Mesenchymal stem cell (in vitro differentiated cells and primary cell): ENCODE data around the gene FOXN3.

ENCODE experiments used
- DNase-seq: peaks from one replicate; pipeline ENCODE4 v3.0.0-alpha.2; 2013
- H2AFZ ChIP-seq: one replicate; pipeline ENCODE4 v1.6.1; 2013; ENCODE audit warnings: low read depth, mild to moderate bottlenecking, control low read depth, inconsistent platforms, low read length, moderate library complexity
- H2AK5ac ChIP-seq: 2 replicates; pipeline ENCODE4 v1.6.1; 2013; ENCODE audit warnings: low read length, moderate library complexity, mild to moderate bottlenecking, inconsistent platforms; ENCODE audit not compliant: severe bottlenecking
- H2BK120ac ChIP-seq: one replicate; pipeline ENCODE4 v1.6.1; 2013; ENCODE audit warnings: low read depth, mild to moderate bottlenecking, inconsistent platforms, low read length, moderate library complexity
- H2BK12ac ChIP-seq, 2 experiments: one replicate each; pipeline ENCODE4 v1.6.1; 2013; ENCODE audit warnings: inconsistent platforms in 2 of 2, low read length in 2 of 2, mild to moderate bottlenecking in 2 of 2, moderate library complexity in 2 of 2, control low read depth in 1 of 2
- H2BK15ac ChIP-seq: one replicate; pipeline ENCODE4 v1.6.1; 2013; ENCODE audit warnings: mild to moderate bottlenecking, low read depth, inconsistent platforms; ENCODE audit not compliant: poor library complexity, severe bottlenecking
- H2BK5ac ChIP-seq: 2 replicates; pipeline ENCODE4 v1.6.1; 2013; ENCODE audit warnings: low read depth, mild to moderate bottlenecking, low read length, control low read depth, inconsistent platforms; ENCODE audit not compliant: poor library complexity, severe bottlenecking
- H3K14ac ChIP-seq, 2 experiments: one replicate each; pipeline ENCODE4 v1.6.1; 2013; ENCODE audit warnings: inconsistent platforms in 2 of 2, low read length in 2 of 2, control low read depth in 1 of 2, mild to moderate bottlenecking in 1 of 2, moderate library complexity in 1 of 2
- H3K18ac ChIP-seq, 2 experiments: one replicate each; pipeline ENCODE4 v1.6.1; 2013; ENCODE audit warnings: inconsistent platforms in 2 of 2, low read length in 2 of 2, control low read depth in 1 of 2, low read depth in 1 of 2, mild to moderate bottlenecking in 1 of 2
- H3K23ac ChIP-seq, 2 experiments: one replicate each; pipeline ENCODE4 v1.6.1; 2013; ENCODE audit warnings: inconsistent platforms in 2 of 2, low read length in 2 of 2, mild to moderate bottlenecking in 2 of 2, moderate library complexity in 2 of 2, control low read depth in 1 of 2
- H3K27ac ChIP-seq: 2 replicates; pipeline ENCODE4 v1.5.1; 2013; ENCODE audit warnings: mild to moderate bottlenecking, moderate library complexity, low read length, control low read depth, inconsistent platforms; ENCODE audit not compliant: poor library complexity, severe bottlenecking
- H3K27me3 ChIP-seq, 2 experiments: 2 replicates each; pipeline versions ENCODE4 v1.6.1 to v1.7.0; 2013; ENCODE audit warnings: low read length in 2 of 2, mild to moderate bottlenecking in 2 of 2, moderate library complexity in 2 of 2, control low read depth in 1 of 2, inconsistent platforms in 1 of 2; ENCODE audit not compliant: control insufficient read depth in 1 of 2, insufficient read depth in 1 of 2
- H3K36me3 ChIP-seq, 2 experiments: 2 replicates each; pipeline versions ENCODE4 v1.6.1 to v1.7.0; 2013; ENCODE audit warnings: low read length in 2 of 2, control low read depth in 1 of 2, inconsistent platforms in 1 of 2, low read depth in 1 of 2, mild to moderate bottlenecking in 1 of 2; ENCODE audit not compliant: insufficient read depth in 2 of 2, control insufficient read depth in 1 of 2
- H3K4ac ChIP-seq, 2 experiments: one replicate each; pipeline ENCODE4 v1.6.1; 2013; ENCODE audit warnings: inconsistent platforms in 2 of 2, low read length in 2 of 2, mild to moderate bottlenecking in 2 of 2, moderate library complexity in 2 of 2, control low read depth in 1 of 2, low read depth in 1 of 2
- H3K4me1 ChIP-seq: 2 replicates; pipeline ENCODE4 v1.6.1; 2013; ENCODE audit warnings: low read depth, low read length, control low read depth; ENCODE audit not compliant: control insufficient read depth, insufficient read depth
- H3K4me2 ChIP-seq: 2 replicates; pipeline ENCODE4 v1.6.1; 2013; ENCODE audit warnings: low read length, mild to moderate bottlenecking, inconsistent platforms; ENCODE audit not compliant: poor library complexity, severe bottlenecking
- H3K4me3 ChIP-seq, 2 experiments: 2 replicates each; pipeline versions ENCODE4 v1.5.1 to v1.7.0; 2013; ENCODE audit warnings: low read length in 2 of 2, mild to moderate bottlenecking in 2 of 2, control low read depth in 1 of 2, low read depth in 1 of 2; ENCODE audit not compliant: insufficient read depth in 1 of 2
- H3K79me1 ChIP-seq: replicated peaks from 2 replicates; pipeline ENCODE4 v1.6.1; 2013; ENCODE audit warnings: mild to moderate bottlenecking, control low read depth, low read length, inconsistent platforms; ENCODE audit not compliant: poor library complexity, severe bottlenecking
- H3K9ac ChIP-seq: 2 replicates; pipeline ENCODE4 v1.7.0; 2013; ENCODE audit warnings: mild to moderate bottlenecking, low read length, moderate library complexity
- H3K9me3 ChIP-seq: 2 replicates; pipeline ENCODE4 v1.7.0; 2013; ENCODE audit warnings: mild to moderate bottlenecking, low read length; ENCODE audit not compliant: control insufficient read depth
- H4K8ac ChIP-seq: one replicate; pipeline ENCODE4 v1.6.1; 2013; ENCODE audit warnings: inconsistent platforms, mild to moderate bottlenecking, low read length, moderate library complexity
- H4K91ac ChIP-seq: one replicate; pipeline ENCODE4 v1.6.1; 2013; ENCODE audit warnings: mild to moderate bottlenecking, low read length, inconsistent platforms
- WGBS: methylation state at CpG from one replicate; pipeline ENCODE4 v1.1.7; 2013; ENCODE audit warnings: mixed read lengths; 5-methylcytosine and 5-hydroxymethylcytosine counted together

The FOXN3 gene

DNA sequence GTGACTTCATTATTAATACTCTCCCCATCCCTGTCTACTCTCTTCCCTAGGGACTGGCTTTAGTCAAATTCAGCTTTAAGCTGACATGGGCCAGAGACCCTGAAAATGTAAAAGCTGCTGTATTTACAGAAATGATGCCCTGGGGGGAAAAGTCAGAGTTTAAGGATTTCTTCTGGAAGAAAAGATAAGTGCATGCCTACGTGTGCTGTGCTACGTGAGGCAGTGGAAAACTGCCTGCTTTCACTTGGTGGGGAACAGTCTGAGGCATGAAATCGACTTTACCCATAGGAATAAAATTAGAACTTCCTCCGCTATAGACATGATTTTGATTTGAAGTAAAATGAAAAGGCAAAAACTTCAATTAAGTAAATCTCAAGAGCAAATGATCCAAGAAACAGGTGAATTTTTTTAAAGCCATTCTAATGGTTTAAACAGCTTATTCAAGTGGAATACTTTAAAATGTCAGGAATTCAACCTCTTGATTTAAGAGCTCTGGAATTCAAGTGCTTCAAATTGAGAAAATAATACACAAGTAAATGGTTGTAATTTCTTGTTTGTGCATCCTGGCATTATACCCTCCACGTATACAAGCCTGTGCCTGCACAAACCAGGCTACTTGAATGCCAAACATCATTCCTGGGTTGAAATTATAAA lies 168.5 kb downstream of the FOXN3 start:
- H2AK5ac ChIP-seq: peak overlapping the region; percentile 27

DNA sequence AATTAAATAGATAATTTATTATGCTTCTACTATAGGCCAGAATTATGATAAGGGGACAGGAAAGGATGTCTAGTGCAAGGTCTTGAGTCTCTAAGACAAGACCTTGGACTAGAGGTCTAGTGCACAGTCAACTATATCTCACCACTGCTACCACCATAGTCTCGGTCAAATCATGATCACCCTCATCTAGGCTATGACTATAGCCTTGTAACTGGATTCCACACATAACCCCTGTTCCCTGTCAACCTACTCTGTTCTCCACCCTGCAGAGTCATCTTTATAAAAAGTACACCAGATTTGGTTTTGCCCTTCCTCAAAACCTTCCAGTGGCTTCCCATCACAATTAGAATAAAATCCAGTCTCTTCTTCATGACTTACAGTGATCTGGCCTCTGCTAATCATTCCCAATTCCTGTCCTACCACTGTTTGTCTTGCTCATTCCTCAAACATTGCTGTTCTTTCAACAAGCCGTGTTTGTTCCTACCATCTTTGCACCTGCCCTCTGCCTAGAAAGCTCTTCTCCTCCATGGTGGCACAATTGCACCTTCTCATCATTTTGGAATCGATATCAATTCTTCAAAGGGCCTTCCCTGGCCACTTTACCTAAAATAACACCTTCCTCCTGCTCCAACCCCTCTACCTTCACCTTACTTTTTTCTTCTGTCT lies 169.4 kb downstream of the FOXN3 start:
- no peak overlapping the region for H2BK120ac ChIP-seq
- peaks cover 28% of the 10 kb centered on the region for H3K79me1 ChIP-seq

More for the DNA sequence above, 168.5 kb downstream of the FOXN3 start:
- Histone ChIP-seq H2BK5ac (peak overlapping the region; percentile 37), H3K23ac (no peak overlapping the region), H2BK120ac (no peak overlapping the region), H3K18ac (no peak overlapping the region), H4K8ac (no peak overlapping the region), H3K9me3 (no peaks in the 10 kb centered on the region), H2BK12ac (no peak overlapping the region), H3K27me3 (no peaks in the 10 kb centered on the region), H3K4me1 (peaks cover 13% of the 10 kb centered on the region), H3K9ac (no peak overlapping the region), H3K27ac (peak overlapping the region; percentile 73), H3K4me2 (no peak overlapping the region), H3K79me1 (peaks cover 28% of the 10 kb centered on the region), H4K91ac (no peak overlapping the region), H3K36me3 (peaks cover 2 to 6% of the 10 kb centered on the region in 2 experiments), H3K14ac (no peak overlapping the region), H3K4ac (no peak overlapping the region), H2AFZ (no peak overlapping the region), H3K4me3 (no peak overlapping the region), H2BK15ac (no peak overlapping the region)
- WGBS: 62% methylated on average over 2 of the region's 5 CpGs
- DNase-seq: no peak

DNA sequence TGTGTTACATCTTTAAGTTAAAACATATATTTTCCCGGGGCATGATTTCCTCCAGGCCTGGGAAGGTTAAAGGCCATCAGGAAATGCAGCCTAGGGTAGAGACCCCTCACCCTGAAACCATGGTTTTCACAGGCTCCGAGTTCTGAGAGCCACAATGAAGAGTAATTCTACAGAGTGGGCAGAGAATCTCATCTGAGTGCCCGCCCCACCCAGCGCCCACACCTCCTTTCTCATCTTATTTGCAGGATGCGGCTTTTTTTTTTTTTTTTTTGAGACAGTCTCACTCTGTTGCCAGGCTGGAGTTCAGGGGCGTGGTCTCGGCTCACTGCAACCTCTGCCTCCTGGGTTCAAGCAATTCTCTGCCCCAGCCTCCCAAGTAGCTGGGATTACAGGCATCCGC lies 170.7 kb downstream of the FOXN3 start:
- no peak overlapping the region for H4K8ac ChIP-seq
- H3K23ac ChIP-seq: no peak overlapping the region
- no peaks in the 10 kb centered on the region for H3K27me3 ChIP-seq
- peaks cover 36% of the 10 kb centered on the region for H3K79me1 ChIP-seq
- WGBS: 86% methylated on average over 8 of the region's 8 CpGs
- no peak overlapping the region for H3K4me2 ChIP-seq
- H3K27ac ChIP-seq: no peak overlapping the region
- no peak overlapping the region for H2BK15ac ChIP-seq
- no peak overlapping the region for H3K14ac ChIP-seq
- no peak overlapping the region for H3K4ac ChIP-seq
- H2AK5ac ChIP-seq: no peak overlapping the region
- H2AFZ ChIP-seq: no peak overlapping the region
- H3K4me1 ChIP-seq: peaks cover 16% of the 10 kb centered on the region
- H3K9ac ChIP-seq: no peak overlapping the region
- H2BK120ac ChIP-seq: no peak overlapping the region
- H4K91ac ChIP-seq: no peak overlapping the region
- no peak for DNase-seq
- H3K4me3 ChIP-seq: no peak overlapping the region
- H3K36me3 ChIP-seq: peaks cover 0 to 2% of the 10 kb centered on the region in 2 experiments
- H3K18ac ChIP-seq: no peak overlapping the region
- no peak overlapping the region for H2BK5ac ChIP-seq
- no peaks in the 10 kb centered on the region for H3K9me3 ChIP-seq
- no peak overlapping the region for H2BK12ac ChIP-seq

More for the DNA sequence above, 169.4 kb downstream of the FOXN3 start:
- no peak for DNase-seq
- Histone ChIP-seq H3K4me1 (peaks cover 15% of the 10 kb centered on the region), H3K27me3 (no peaks in the 10 kb centered on the region), H4K91ac (no peak overlapping the region), H3K4me2 (no peak overlapping the region), H3K14ac (no peak overlapping the region), H3K23ac (no peak overlapping the region), H3K36me3 (peaks cover 0 to 2% of the 10 kb centered on the region in 2 experiments), H4K8ac (no peak overlapping the region), H2BK5ac (no peak overlapping the region), H2BK12ac (no peak overlapping the region), H2BK15ac (no peak overlapping the region), H3K9ac (no peak overlapping the region), H3K27ac (no peak overlapping the region), H3K4ac (no peak overlapping the region), H3K9me3 (no peaks in the 10 kb centered on the region), H3K18ac (no peak overlapping the region), H2AFZ (no peak overlapping the region), H3K4me3 (no peak overlapping the region), H2AK5ac (no peak overlapping the region)
- 89% methylated on average over 3 of the region's 3 CpGs for WGBS

DNA sequence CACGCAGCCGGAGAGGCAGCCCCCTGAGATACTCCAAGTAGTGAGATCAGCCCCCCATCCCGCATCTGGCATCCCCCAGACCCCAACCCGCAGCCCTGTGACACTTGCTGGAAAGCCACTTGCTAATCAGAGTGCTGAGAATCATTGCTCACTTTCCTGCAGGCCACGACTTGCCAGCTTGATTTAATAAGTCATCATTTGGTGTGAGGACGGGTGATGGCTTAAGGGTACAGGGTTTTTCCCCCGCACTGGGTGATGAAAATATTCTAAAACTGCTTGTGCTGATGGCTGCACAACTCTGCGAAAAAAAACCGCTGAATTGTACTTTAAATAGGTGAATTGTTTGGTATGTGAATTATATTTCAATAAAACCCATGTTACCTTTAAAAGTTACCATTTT lies 171.2 kb downstream of the FOXN3 start:
- Histone ChIP-seq H3K4ac (no peak overlapping the region), H3K79me1 (peaks cover 41% of the 10 kb centered on the region), H3K4me1 (peaks cover 13% of the 10 kb centered on the region), H3K14ac (no peak overlapping the region), H3K23ac (no peak overlapping the region), H2BK5ac (no peak overlapping the region), H4K8ac (no peak overlapping the region), H2AK5ac (no peak overlapping the region), H2BK15ac (no peak overlapping the region), H3K4me3 (no peak overlapping the region), H2BK12ac (no peak overlapping the region), H3K4me2 (no peak overlapping the region), H2AFZ (no peak overlapping the region), H2BK120ac (no peak overlapping the region), H3K18ac (no peak overlapping the region), H3K9me3 (no peaks in the 10 kb centered on the region), H3K27ac (no peak overlapping the region), H3K27me3 (no peaks in the 10 kb centered on the region), H4K91ac (no peak overlapping the region), H3K36me3 (peaks cover 0 to 2% of the 10 kb centered on the region in 2 experiments), H3K9ac (no peak overlapping the region)
- DNase-seq: no peak
- WGBS: 91% methylated on average over 7 of the region's 9 CpGs
